IMR-90 (cell line): ENCODE results near the gene ELAVL4. TPM values are rescaled to one million over a fixed set of nuclear protein-coding genes. Genes with fewer than 3 reads are reported as not detected.

ENCODE experiments used
- ATAC-seq: fragments of 200-7000 bp; cut with Tn5 transposase; 2 replicates; pipeline ENCODE4 v1.9.1; 2020; ENCODE audit warnings: low read depth, mild to moderate bottlenecking, moderate library complexity
- BruUV-seq: library from RNA; stranded (reverse); fragments of 400-500 nt; replicated peaks from 2 replicates; lab custom pipeline; 2021; lab: Mats Ljungman, UMichigan
- CTCF ChIA-PET: fragments of 300-600 bp; formaldehyde crosslinking; extraction: SDS; loops from one replicate; lab custom pipeline; 2021; ENCODE audit warnings: antibody characterized with exemption; lab: Yijun Ruan, JAX
- POLR2A ChIA-PET: fragments of 300-600 bp; sonication (Branson Sonifier 250); formaldehyde crosslinking; loops from one replicate; lab custom pipeline; 2022; ENCODE audit warnings: antibody characterized with exemption; ENCODE audit not compliant: unreplicated experiment; lab: Charles Lee
- DNase-seq: peaks from one replicate; pipeline ENCODE4 v3.0.0; 2013
- H2AFZ ChIP-seq: replicated peaks from 2 replicates; pipeline ENCODE3; 2013; ENCODE audit warnings: low read length, mild to moderate bottlenecking; ENCODE audit not compliant: poor library complexity
- H2AK5ac ChIP-seq: 2 replicates; pipeline ENCODE4 v1.6.1; 2013; ENCODE audit warnings: low read depth, low read length, inconsistent platforms
- H2AK9ac ChIP-seq: replicated peaks from 2 replicates; pipeline ENCODE3; 2013; ENCODE audit warnings: mild to moderate bottlenecking, low read depth, low read length, moderate library complexity; ENCODE audit not compliant: poor library complexity
- H2BK120ac ChIP-seq: 2 replicates; pipeline ENCODE4 v1.6.1; 2013; ENCODE audit warnings: low read depth, low read length, inconsistent platforms
- H2BK15ac ChIP-seq: 3 replicates; pipeline ENCODE4 v1.6.1; 2013; ENCODE audit warnings: low read depth, low read length, inconsistent platforms
- H2BK20ac ChIP-seq: 2 replicates; pipeline ENCODE4 v1.6.1; 2013; ENCODE audit warnings: low read depth, mild to moderate bottlenecking, inconsistent platforms, low read length, moderate library complexity
- H2BK5ac ChIP-seq: 2 replicates; pipeline ENCODE4 v1.6.1; 2013; ENCODE audit warnings: mild to moderate bottlenecking, low read depth, low read length, inconsistent platforms; ENCODE audit not compliant: poor library complexity, severe bottlenecking
- H3K14ac ChIP-seq: replicated peaks from 2 replicates; pipeline ENCODE4 v1.6.1; 2013; ENCODE audit warnings: low read depth, low read length, inconsistent platforms
- H3K18ac ChIP-seq: 2 replicates; pipeline ENCODE4 v1.6.1; 2013; ENCODE audit warnings: low read depth, low read length, control low read depth
- H3K23ac ChIP-seq: 2 replicates; pipeline ENCODE4 v1.6.1; 2013; ENCODE audit warnings: low read depth, low read length, inconsistent platforms
- H3K27ac ChIP-seq: 2 replicates; pipeline ENCODE4 v1.5.1; 2013; ENCODE audit warnings: mild to moderate bottlenecking, control low read depth, low read length; ENCODE audit not compliant: insufficient read depth
- H3K27me3 ChIP-seq: 2 replicates; pipeline ENCODE4 v1.6.1; 2013; ENCODE audit warnings: low read length; ENCODE audit not compliant: control insufficient read depth, insufficient read depth
- H3K36me3 ChIP-seq: 2 replicates; pipeline ENCODE4 v1.6.1; 2013; ENCODE audit warnings: low read length, mixed read lengths; ENCODE audit not compliant: control insufficient read depth, insufficient read depth
- H3K4ac ChIP-seq: 2 replicates; pipeline ENCODE4 v1.6.1; 2013; ENCODE audit warnings: low read depth, low read length, inconsistent platforms
- H3K4me1 ChIP-seq: 2 replicates; pipeline ENCODE4 v1.6.1; 2013; ENCODE audit warnings: low read length, mixed read lengths; ENCODE audit not compliant: control insufficient read depth, insufficient read depth
- H3K4me2 ChIP-seq: 2 replicates; pipeline ENCODE4 v1.6.1; 2013; ENCODE audit warnings: low read depth, mild to moderate bottlenecking, control low read depth, low read length, moderate library complexity
- H3K4me3 ChIP-seq: 2 replicates; pipeline ENCODE4 v1.5.1; 2013; ENCODE audit warnings: low read depth, mild to moderate bottlenecking, control low read depth, low read length, moderate library complexity; ENCODE audit not compliant: insufficient read depth
- H3K56ac ChIP-seq: 2 replicates; pipeline ENCODE4 v1.6.1; 2013; ENCODE audit warnings: low read length, inconsistent platforms; ENCODE audit not compliant: insufficient read depth; ENCODE audit errors: extremely low read depth
- H3K79me1 ChIP-seq, 2 experiments: 2 replicates each; pipeline ENCODE4 v1.6.1; 2013; ENCODE audit warnings: low read length in 2 of 2, inconsistent platforms in 1 of 2, low read depth in 1 of 2
- H3K9ac ChIP-seq: 2 replicates; pipeline ENCODE4 v1.6.1; 2013; ENCODE audit warnings: low read depth, low read length, control low read depth
- H3K9me1 ChIP-seq: 2 replicates; pipeline ENCODE4 v1.6.1; 2013; ENCODE audit warnings: low read length, inconsistent platforms; ENCODE audit not compliant: insufficient read depth
- H3K9me3 ChIP-seq: 2 replicates; pipeline ENCODE4 v1.6.1; 2013; ENCODE audit warnings: low read length; ENCODE audit not compliant: control insufficient read depth, insufficient read depth
- H4K20me1 ChIP-seq: 2 replicates; pipeline ENCODE4 v1.6.1; 2013; ENCODE audit warnings: low read length, inconsistent platforms; ENCODE audit not compliant: insufficient read depth
- H4K5ac ChIP-seq: 2 replicates; pipeline ENCODE4 v1.6.1; 2013; ENCODE audit warnings: mild to moderate bottlenecking, low read depth, low read length, control low read depth
- H4K8ac ChIP-seq, 2 experiments: 2 replicates each; pipeline ENCODE4 v1.6.1; 2013; ENCODE audit warnings: low read depth in 2 of 2, low read length in 2 of 2, control low read depth in 1 of 2, inconsistent platforms in 1 of 2
- H4K91ac ChIP-seq: 2 replicates; pipeline ENCODE4 v1.6.1; 2013; ENCODE audit warnings: low read depth, low read length, inconsistent platforms; ENCODE audit not compliant: insufficient read depth
- BHLHE40 ChIP-seq: fragments of 150-350 bp; IDR thresholded peaks from 2 replicates; pipeline ENCODE4 v1.6.1; 2016; ENCODE audit warnings: mild to moderate bottlenecking, low read depth, low read length
- CEBPB ChIP-seq: IDR thresholded peaks from 2 replicates; pipeline ENCODE4 v1.6.1; 2012; ENCODE audit warnings: low read depth, low read length, improper control_type of control experiment
- CHD1 ChIP-seq: IDR thresholded peaks from 2 replicates; pipeline ENCODE4 v1.6.1; 2012; ENCODE audit warnings: low read depth, low read length, improper control_type of control experiment
- FOS ChIP-seq: fragments of 150-350 bp; IDR thresholded peaks from 2 replicates; pipeline ENCODE4 v1.6.1; 2016; ENCODE audit warnings: low read depth, low read length
- MAFK ChIP-seq: IDR thresholded peaks from 2 replicates; pipeline ENCODE4 v1.6.1; 2012; ENCODE audit warnings: low read depth, low read length, improper control_type of control experiment
- MAZ ChIP-seq: IDR thresholded peaks from 2 replicates; pipeline ENCODE4 v1.6.1; 2012; ENCODE audit warnings: low read depth, mild to moderate bottlenecking, low read length, improper control_type of control experiment, moderate library complexity, borderline replicate concordance
- MXI1 ChIP-seq: IDR thresholded peaks from 2 replicates; pipeline ENCODE4 v1.6.1; 2012; ENCODE audit warnings: low read depth, mild to moderate bottlenecking, low read length, moderate library complexity, borderline replicate concordance
- NFE2L2 ChIP-seq: fragments of 150-350 bp; IDR thresholded peaks from 2 replicates; pipeline ENCODE4 v1.6.1; 2016; ENCODE audit warnings: low read depth, mild to moderate bottlenecking, low read length
- POLR2A ChIP-seq: IDR thresholded peaks from 2 replicates; pipeline ENCODE4 v1.6.1; 2012; ENCODE audit warnings: mild to moderate bottlenecking, low read depth, low read length
- RAD21 ChIP-seq: IDR thresholded peaks from 2 replicates; pipeline ENCODE4 v1.6.1; 2012; ENCODE audit warnings: low read length, improper control_type of control experiment
- RCOR1 ChIP-seq: IDR thresholded peaks from 2 replicates; pipeline ENCODE4 v1.6.1; 2012; ENCODE audit warnings: mild to moderate bottlenecking, low read length, improper control_type of control experiment; ENCODE audit not compliant: insufficient replicate concordance
- RFX5 ChIP-seq: IDR thresholded peaks from 2 replicates; pipeline ENCODE4 v1.8.0; 2012; ENCODE audit warnings: low read depth, mild to moderate bottlenecking, low read length, moderate library complexity
- SMC3 ChIP-seq: fragments of 150-350 bp; IDR thresholded peaks from 2 replicates; pipeline ENCODE4 v1.6.1; 2016; ENCODE audit warnings: low read depth, mild to moderate bottlenecking, antibody characterized with exemption, low read length, moderate library complexity
- WGBS, 2 experiments: methylation state at CpG; one replicate each; pipeline versions ENCODE4 v1.1.5 to v1.1.7; 2013; ENCODE audit warnings: missing lambda C conversion rate in 2 of 2; ENCODE audit not compliant: insufficient read length in 1 of 2; ENCODE audit errors: extremely low coverage in 2 of 2; 5-methylcytosine and 5-hydroxymethylcytosine counted together
- dilution Hi-C: fragments of 300-500 bp; cut with HindIII; formaldehyde crosslinking; loops from one replicate; pipeline ENCODE4 v1.14.3; 2018; ENCODE audit warnings: low sequenced_read_pairs; ENCODE audit not compliant: unreplicated experiment
- in situ Hi-C: fragments of 300-500 bp; cut with MboI; formaldehyde crosslinking; loops from 3 replicates; pipeline ENCODE4 v1.14.3; 2019; ENCODE audit warnings: low sequenced_read_pairs, inconsistent platforms, mixed read lengths
- intact Hi-C: fragments of 100-400 bp; cut with micrococcal nuclease; formaldehyde crosslinking; loops from 2 replicates; pipeline ENCODE4 v1.10.0; 2022
- polyA plus RNA-seq, 3 experiments: library from polyadenylated mRNA; depleted of rRNA; stranded (reverse); fragments of >200 nt; gene quantifications; 2 replicates each; pipeline ENCODE4 v1.2.3, GENCODE V29; 2012; ENCODE audit warnings: low replicate concordance in 1 of 3
- total RNA-seq: library from RNA; depleted of rRNA; stranded (reverse); fragments of >200 nt; gene quantifications from 2 replicates; pipeline ENCODE4 v1.2.3, GENCODE V29; 2012
- TF ChIP-seq, protein P1 (sequence below): fragments of 150-350 bp; IDR thresholded peaks from 2 replicates; pipeline ENCODE4 v1.6.1; 2017; ENCODE audit warnings: mild to moderate bottlenecking, antibody characterized with exemption, low read length, low read depth
- TF ChIP-seq, protein P2 (sequence below): conservative IDR thresholded peaks from 2 replicates; pipeline ENCODE4 v1.5.1; 2012; ENCODE audit warnings: mild to moderate bottlenecking, low read depth, low read length, improper control_type of control experiment
- TF ChIP-seq, protein P3 (sequence below): fragments of 150-350 bp; IDR thresholded peaks from 2 replicates; pipeline ENCODE4 v1.6.1; 2016; ENCODE audit warnings: low read depth, mild to moderate bottlenecking, low read length, moderate library complexity, borderline replicate concordance

Gene ELAVL4
- total and polyA plus RNA-seq, 2 of the 4 experiments (the other 2 are of a cell fraction): not detected

DNA sequence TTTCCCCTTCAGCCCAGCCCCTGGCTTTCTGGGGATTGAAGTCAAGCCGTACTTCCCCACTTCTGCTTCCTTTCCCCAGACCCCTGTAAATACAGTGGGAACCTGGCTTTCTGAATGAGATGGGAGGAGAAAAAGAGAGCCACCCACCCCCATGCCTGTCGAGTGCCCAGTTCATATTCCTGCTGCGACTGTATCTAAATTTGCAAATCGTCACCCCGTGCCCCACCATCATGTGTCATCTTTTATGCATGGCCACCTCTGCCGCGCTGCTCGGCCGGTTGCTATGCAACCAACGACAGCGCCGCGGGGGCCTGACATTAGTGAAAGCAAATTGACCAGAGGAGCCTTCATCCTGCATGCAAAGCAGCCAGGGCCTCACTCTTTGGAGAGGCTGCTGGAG is 143.0 kb downstream of the ELAVL4 start:
- Histone ChIP-seq H4K91ac (no peak overlapping the region), H2AFZ (no peak overlapping the region), H2AK9ac (no peak overlapping the region), H3K27ac (no peak overlapping the region), H3K56ac (no peak overlapping the region), H3K9me3 (peaks cover 10% of the 10 kb centered on the region), H4K8ac (no peak overlapping the region), H3K4ac (no peak overlapping the region), H3K4me2 (no peak overlapping the region), H3K27me3 (no peaks in the 10 kb centered on the region), H4K20me1 (no peaks in the 10 kb centered on the region), H2BK20ac (no peak overlapping the region), H3K36me3 (no peaks in the 10 kb centered on the region), H3K79me1 (no peaks in the 10 kb centered on the region), H3K14ac (no peak overlapping the region), H3K23ac (no peak overlapping the region), H3K9ac (no peak overlapping the region), H3K4me1 (no peaks in the 10 kb centered on the region), H3K18ac (no peak overlapping the region), H2AK5ac (no peak overlapping the region), H3K4me3 (no peak overlapping the region), H2BK5ac (no peak overlapping the region), H3K9me1 (no peaks in the 10 kb centered on the region), H2BK120ac (no peak overlapping the region), H2BK15ac (no peak overlapping the region), H4K5ac (no peak overlapping the region)
- DNase-seq (no peak), ATAC-seq (no peak)
- BruUV-seq: no TSS peak
- POLR2A ChIA-PET: no interaction called here
- 10% methylated on average over 2 of the region's 13 CpGs; no CpG with 5 or more reads in 1 of the 2 experiments for WGBS, 2 experiments
- dilution Hi-C loops (no loop called here), in situ Hi-C loops (no loop called here), intact Hi-C loops (no loop called here)
- TF ChIP-seq FOS (no peak), RAD21 (no peak), POLR2A (no peak), RCOR1 (no peak), NFE2L2 (no peak), SMC3 (no peak), MAFK (no peak), CEBPB (no peak), RFX5 (no peak), MAZ (no peak), BHLHE40 (no peak), CHD1 (no peak), MXI1 (no peak)
- TF ChIP-seq, protein P1, sequence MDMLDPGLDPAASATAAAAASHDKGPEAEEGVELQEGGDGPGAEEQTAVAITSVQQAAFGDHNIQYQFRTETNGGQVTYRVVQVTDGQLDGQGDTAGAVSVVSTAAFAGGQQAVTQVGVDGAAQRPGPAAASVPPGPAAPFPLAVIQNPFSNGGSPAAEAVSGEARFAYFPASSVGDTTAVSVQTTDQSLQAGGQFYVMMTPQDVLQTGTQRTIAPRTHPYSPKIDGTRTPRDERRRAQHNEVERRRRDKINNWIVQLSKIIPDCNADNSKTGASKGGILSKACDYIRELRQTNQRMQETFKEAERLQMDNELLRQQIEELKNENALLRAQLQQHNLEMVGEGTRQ: no peak
- TF ChIP-seq, protein P2, sequence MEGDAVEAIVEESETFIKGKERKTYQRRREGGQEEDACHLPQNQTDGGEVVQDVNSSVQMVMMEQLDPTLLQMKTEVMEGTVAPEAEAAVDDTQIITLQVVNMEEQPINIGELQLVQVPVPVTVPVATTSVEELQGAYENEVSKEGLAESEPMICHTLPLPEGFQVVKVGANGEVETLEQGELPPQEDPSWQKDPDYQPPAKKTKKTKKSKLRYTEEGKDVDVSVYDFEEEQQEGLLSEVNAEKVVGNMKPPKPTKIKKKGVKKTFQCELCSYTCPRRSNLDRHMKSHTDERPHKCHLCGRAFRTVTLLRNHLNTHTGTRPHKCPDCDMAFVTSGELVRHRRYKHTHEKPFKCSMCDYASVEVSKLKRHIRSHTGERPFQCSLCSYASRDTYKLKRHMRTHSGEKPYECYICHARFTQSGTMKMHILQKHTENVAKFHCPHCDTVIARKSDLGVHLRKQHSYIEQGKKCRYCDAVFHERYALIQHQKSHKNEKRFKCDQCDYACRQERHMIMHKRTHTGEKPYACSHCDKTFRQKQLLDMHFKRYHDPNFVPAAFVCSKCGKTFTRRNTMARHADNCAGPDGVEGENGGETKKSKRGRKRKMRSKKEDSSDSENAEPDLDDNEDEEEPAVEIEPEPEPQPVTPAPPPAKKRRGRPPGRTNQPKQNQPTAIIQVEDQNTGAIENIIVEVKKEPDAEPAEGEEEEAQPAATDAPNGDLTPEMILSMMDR: no peak
- TF ChIP-seq, protein P3, sequence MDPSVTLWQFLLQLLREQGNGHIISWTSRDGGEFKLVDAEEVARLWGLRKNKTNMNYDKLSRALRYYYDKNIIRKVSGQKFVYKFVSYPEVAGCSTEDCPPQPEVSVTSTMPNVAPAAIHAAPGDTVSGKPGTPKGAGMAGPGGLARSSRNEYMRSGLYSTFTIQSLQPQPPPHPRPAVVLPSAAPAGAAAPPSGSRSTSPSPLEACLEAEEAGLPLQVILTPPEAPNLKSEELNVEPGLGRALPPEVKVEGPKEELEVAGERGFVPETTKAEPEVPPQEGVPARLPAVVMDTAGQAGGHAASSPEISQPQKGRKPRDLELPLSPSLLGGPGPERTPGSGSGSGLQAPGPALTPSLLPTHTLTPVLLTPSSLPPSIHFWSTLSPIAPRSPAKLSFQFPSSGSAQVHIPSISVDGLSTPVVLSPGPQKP: no peak
- CTCF ChIA-PET: no interaction called here
